Measurements from ENCODE around the gene VSX2. TPM values are rescaled to one million over a fixed set of nuclear protein-coding genes. Genes with fewer than 3 reads are reported as not detected.
A peak's percentile ranks its signal among the peaks of the same experiment; 100 is the strongest.

Gene VSX2
- total and polyA plus RNA-seq, 2 of the 13 experiments (the other 11 are each of a cell fraction or from before 2014, with no cell fraction given): 0.05 TPM; not detected in 1

- TF ChIP-seq LBX2 (CRISPR knock-in tag; IDR thresholded peaks at IDR 0.05; ENCODE audit: borderline replicate concordance) (peak; percentile 86; the same call in 1 of the 2 replicates), ZNF432 (CRISPR knock-in tag; IDR thresholded peaks at IDR 0.05; ENCODE audit: borderline replicate concordance) (no peak), SMAD1 (CRISPR knock-in tag; IDR thresholded peaks at IDR 0.05; ENCODE audit: borderline replicate concordance, low read depth) (no peak), ZNF597 (CRISPR knock-in tag; IDR thresholded peaks at IDR 0.05) (no peak), PHF5A (CRISPR knock-in tag; IDR thresholded peaks at IDR 0.05; ENCODE audit: low read depth, unreplicated experiment) (no peak), HHEX (CRISPR knock-in tag; IDR thresholded peaks at IDR 0.05) (no peak), ZNF709 (CRISPR knock-in tag; IDR thresholded peaks at IDR 0.05) (peak; percentile 60; the same call in 1 of the 2 replicates), BRF2 (CRISPR knock-in tag; IDR thresholded peaks at IDR 0.05) (no peak), ZGPAT (CRISPR knock-in tag; IDR thresholded peaks at IDR 0.05) (peak; percentile 62; the same call in 1 of the 2 replicates), SETDB1 (CRISPR knock-in tag; IDR thresholded peaks at IDR 0.05; ENCODE audit: borderline replicate concordance) (no peak), SNAI1 (CRISPR knock-in tag; IDR thresholded peaks at IDR 0.05; ENCODE audit: borderline replicate concordance) (no peak), TOE1 (CRISPR knock-in tag; IDR thresholded peaks at IDR 0.05) (no peak), SALL1 (CRISPR knock-in tag; IDR thresholded peaks at IDR 0.05) (peak; percentile 95), ZNF891 (CRISPR knock-in tag; IDR thresholded peaks at IDR 0.05) (peak; percentile 63; the same call in 1 of the 2 replicates), TBX3 (IDR thresholded peaks at IDR 0.05; ENCODE audit: borderline replicate concordance) (no peak), TGIF2 (CRISPR knock-in tag; IDR thresholded peaks at IDR 0.05) (no peak), CEBPB (IDR thresholded peaks at IDR 0.05; ENCODE audit: borderline replicate concordance, low read depth, low read length) (no peak), ZBTB20 (CRISPR knock-in tag; IDR thresholded peaks at IDR 0.05; ENCODE audit: borderline replicate concordance, low read depth) (peak; percentile 82; the same call in 1 of the 2 replicates), ZSCAN12 (CRISPR knock-in tag; IDR thresholded peaks at IDR 0.05) (no peak), CCDC6 (CRISPR knock-in tag; IDR thresholded peaks at IDR 0.05) (no peak), IRX3 (CRISPR knock-in tag; IDR thresholded peaks at IDR 0.05; ENCODE audit: borderline replicate concordance, low read depth) (no peak), ZNF772 (CRISPR knock-in tag; IDR thresholded peaks at IDR 0.05) (peak; percentile 53; the same call in 1 of the 2 replicates), ATF7-NPFF (CRISPR knock-in tag; IDR thresholded peaks at IDR 0.05; ENCODE audit: low read depth) (peak; percentile 60; the same call in 1 of the 2 replicates)
- TF ChIP-seq, protein P1, sequence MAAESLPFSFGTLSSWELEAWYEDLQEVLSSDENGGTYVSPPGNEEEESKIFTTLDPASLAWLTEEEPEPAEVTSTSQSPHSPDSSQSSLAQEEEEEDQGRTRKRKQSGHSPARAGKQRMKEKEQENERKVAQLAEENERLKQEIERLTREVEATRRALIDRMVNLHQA (CRISPR knock-in tag; IDR thresholded peaks at IDR 0.05): no peak
- TF ChIP-seq, protein P2, sequence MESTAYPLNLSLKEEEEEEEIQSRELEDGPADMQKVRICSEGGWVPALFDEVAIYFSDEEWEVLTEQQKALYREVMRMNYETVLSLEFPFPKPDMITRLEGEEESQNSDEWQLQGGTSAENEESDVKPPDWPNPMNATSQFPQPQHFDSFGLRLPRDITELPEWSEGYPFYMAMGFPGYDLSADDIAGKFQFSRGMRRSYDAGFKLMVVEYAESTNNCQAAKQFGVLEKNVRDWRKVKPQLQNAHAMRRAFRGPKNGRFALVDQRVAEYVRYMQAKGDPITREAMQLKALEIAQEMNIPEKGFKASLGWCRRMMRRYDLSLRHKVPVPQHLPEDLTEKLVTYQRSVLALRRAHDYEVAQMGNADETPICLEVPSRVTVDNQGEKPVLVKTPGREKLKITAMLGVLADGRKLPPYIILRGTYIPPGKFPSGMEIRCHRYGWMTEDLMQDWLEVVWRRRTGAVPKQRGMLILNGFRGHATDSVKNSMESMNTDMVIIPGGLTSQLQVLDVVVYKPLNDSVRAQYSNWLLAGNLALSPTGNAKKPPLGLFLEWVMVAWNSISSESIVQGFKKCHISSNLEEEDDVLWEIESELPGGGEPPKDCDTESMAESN (CRISPR knock-in tag; conservative IDR thresholded peaks at IDR 0.05): peak; percentile 76
Measured at GRCh38 chr14:74296037-74296467, 56.8 kb downstream of the VSX2 start (continued).

Data from HepG2 (cell line).